Activated T-helper 2 cell treated with anti-CD3 and anti-CD28 coated beads, Interferon-gamma antibody, Interleukin-2, Interleukin-4, amounts not matched to agents 10 μg/mL and 5 μg/mL and 100 μg/mL, durations not matched to agents 14 hours and 24 hours and 36 hours (primary cell): ENCODE data around the gene DENND4A. TPM values are rescaled to one million over a fixed set of nuclear protein-coding genes. Genes with fewer than 3 reads are reported as not detected.
A peak's percentile ranks its signal among the peaks of the same experiment; 100 is the strongest.
"Not testable (repeated sequence)": the region's sequence is repeated elsewhere in the genome, so short reads cannot be mapped to it uniquely, and the experiment has no call there.

Experiments
- DNase-seq: peaks from one replicate; pipeline ENCODE4 v3.0.0; 2021; ENCODE audit warnings: low spot score
- H3K27ac Mint-ChIP-seq: one replicate; pipeline ENCODE4 v1.8.0; 2021; ENCODE audit warnings: mixed read lengths
- H3K27me3 Mint-ChIP-seq: one replicate; pipeline ENCODE4 v1.8.0; 2021; ENCODE audit warnings: low read depth, mixed read lengths
- H3K36me3 Mint-ChIP-seq: one replicate; pipeline ENCODE4 v1.8.0; 2021; ENCODE audit warnings: low read depth, mixed read lengths
- H3K4me1 Mint-ChIP-seq: one replicate; pipeline ENCODE4 v1.8.0; 2021; ENCODE audit warnings: low read depth, mixed read lengths
- H3K4me3 Mint-ChIP-seq: one replicate; pipeline ENCODE4 v1.8.0; 2021; ENCODE audit warnings: low read depth, mild to moderate bottlenecking, moderate library complexity, mixed read lengths
- H3K9me3 Mint-ChIP-seq: one replicate; pipeline ENCODE4 v1.8.0; 2021; ENCODE audit warnings: mixed read lengths
- intact Hi-C: fragments of 100-400 bp; cut with micrococcal nuclease; formaldehyde crosslinking; loops from one replicate; pipeline ENCODE4 v1.15.1; 2023
- total RNA-seq: library from RNA; stranded (reverse); gene quantifications from 2 replicates; pipeline ENCODE4 v1.2.3, GENCODE V29; 2022

DENND4A gene
- total RNA-seq, 1 donor from 2014 or later = 62.3 TPM

- no peak for DNase-seq
- peaks cover 19% of the 10 kb centered on the region for H3K36me3 Mint-ChIP-seq
- peak overlapping the region; percentile 99 for H3K27ac Mint-ChIP-seq
- intact Hi-C loops = loop anchor here (1.0 to 2.0 kb wide), 4 partner anchors 14 to 96 kb away; no protein-coding TSS in a partner anchor
- no peaks in the 10 kb centered on the region for H3K27me3 Mint-ChIP-seq
- peak overlapping the region; percentile 87 for H3K4me3 Mint-ChIP-seq
- peaks cover 58% of the 10 kb centered on the region for H3K4me1 Mint-ChIP-seq
- no peaks in the 10 kb centered on the region for H3K9me3 Mint-ChIP-seq
Measured at GRCh38 chr15:65791335-65792137, 557 bp downstream of the DENND4A start.

- peak overlapping the region; percentile 83 for H3K27ac Mint-ChIP-seq
- no peaks in the 10 kb centered on the region for H3K27me3 Mint-ChIP-seq
- intact Hi-C loops = loop anchor here (1.0 kb wide), 1 partner anchor 96 kb away; no protein-coding TSS in a partner anchor
- peak overlapping the region; percentile 87 for H3K4me3 Mint-ChIP-seq
- H3K9me3 Mint-ChIP-seq = no peaks in the 10 kb centered on the region
- DNase-seq = no peak
- H3K4me1 Mint-ChIP-seq = peaks cover 51% of the 10 kb centered on the region
- peaks cover 19% of the 10 kb centered on the region for H3K36me3 Mint-ChIP-seq
Measured at GRCh38 chr15:65790694-65791334, 1.3 kb downstream of the DENND4A start.

DNA sequence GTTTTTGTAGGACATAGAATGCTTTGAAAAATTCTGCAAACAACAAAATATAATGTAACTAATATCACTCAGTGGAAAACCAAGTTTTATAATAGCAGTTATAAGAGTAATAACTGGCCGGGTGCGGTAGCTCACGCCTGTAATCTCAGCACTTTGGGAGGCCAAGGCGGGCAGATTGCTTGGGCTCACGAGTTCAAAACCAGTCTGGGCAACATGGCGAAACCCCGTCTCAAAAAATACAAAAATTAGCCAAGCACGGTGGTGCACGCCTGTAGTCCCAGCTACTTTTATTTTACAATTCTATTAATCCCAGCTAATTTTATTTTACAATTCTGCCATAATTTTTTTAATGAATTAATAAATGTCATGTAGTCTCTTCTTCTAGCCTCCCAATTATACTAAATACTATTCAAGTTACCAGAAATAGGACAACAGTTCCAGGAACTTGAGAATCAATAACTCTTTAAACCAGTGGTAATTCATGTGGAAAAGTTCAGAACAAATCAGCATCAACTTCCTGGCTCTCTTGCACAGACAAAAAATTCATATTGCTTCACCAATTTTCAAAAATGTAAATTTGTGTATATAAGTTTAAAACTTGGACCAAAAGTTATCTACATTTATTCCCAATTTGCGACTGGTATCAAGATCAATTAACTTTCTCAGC lies 2.2 kb downstream of the DENND4A start:
- H3K4me1 Mint-ChIP-seq = peaks cover 46% of the 10 kb centered on the region
- no peak overlapping the region for H3K27ac Mint-ChIP-seq
- intact Hi-C loops = no loop called here
- no peaks in the 10 kb centered on the region for H3K27me3 Mint-ChIP-seq
- H3K4me3 Mint-ChIP-seq = peak overlapping the region; percentile 87
- H3K9me3 Mint-ChIP-seq = no peaks in the 10 kb centered on the region
- DNase-seq = no peak
- peaks cover 19% of the 10 kb centered on the region for H3K36me3 Mint-ChIP-seq

DNA sequence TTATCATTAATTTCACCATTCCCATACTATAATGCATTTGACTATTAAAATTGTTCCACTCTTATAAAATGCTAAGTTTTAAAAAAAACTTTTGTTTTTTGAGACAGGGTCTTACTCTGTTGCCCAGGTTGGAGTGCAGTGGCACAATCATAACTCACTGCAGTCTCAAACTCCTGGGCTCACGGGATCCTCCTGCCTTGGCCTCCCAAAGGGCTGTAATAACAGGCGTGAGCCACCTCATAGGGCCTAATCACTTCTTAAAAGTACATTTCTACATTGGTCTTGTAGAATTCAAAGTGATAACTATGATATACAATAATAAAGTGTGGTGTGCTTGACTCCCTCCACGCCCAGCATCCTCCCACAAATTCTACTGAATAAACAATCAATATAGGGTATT lies 3.0 kb downstream of the DENND4A start:
- Mint-ChIP-seq H3K4me1 (peaks cover 38% of the 10 kb centered on the region), H3K27ac (no peak overlapping the region), H3K36me3 (peaks cover 19% of the 10 kb centered on the region), H3K4me3 (peak overlapping the region; percentile 87), H3K9me3 (no peaks in the 10 kb centered on the region), H3K27me3 (no peaks in the 10 kb centered on the region)
- DNase-seq = no peak
- intact Hi-C loops = no loop called here

GRCh38 chr15:65787260-65787659 lies 4.8 kb downstream of the DENND4A start:
- intact Hi-C loops = no loop called here
- peak overlapping the region; percentile 56 for H3K4me3 Mint-ChIP-seq
- no peaks in the 10 kb centered on the region for H3K27me3 Mint-ChIP-seq
- peak overlapping the region; percentile 70 for H3K27ac Mint-ChIP-seq
- peaks cover 36% of the 10 kb centered on the region for H3K4me1 Mint-ChIP-seq
- peaks cover 26% of the 10 kb centered on the region for H3K36me3 Mint-ChIP-seq
- DNase-seq = no peak
- no peaks in the 10 kb centered on the region for H3K9me3 Mint-ChIP-seq

DNA sequence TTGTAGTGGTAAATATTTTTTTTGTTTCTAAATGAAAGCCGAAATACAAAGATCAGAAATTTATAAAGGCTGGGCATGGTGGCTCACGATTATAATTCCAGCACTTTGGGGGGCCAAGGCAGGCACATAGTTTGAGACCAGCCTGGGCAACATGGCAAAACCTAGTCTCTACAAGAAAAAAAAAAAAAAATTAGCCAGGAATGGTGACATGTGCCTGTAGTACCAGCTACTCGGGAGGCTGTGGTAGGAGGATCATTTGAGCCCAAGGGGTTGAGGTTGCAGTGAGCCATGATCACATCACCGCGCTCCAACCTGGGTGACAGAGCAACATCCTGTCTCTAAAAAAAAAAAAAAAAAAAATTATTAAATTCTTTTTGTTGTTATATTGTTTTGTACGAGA lies 6.9 kb downstream of the DENND4A start:
- Mint-ChIP-seq H3K27ac (no peak overlapping the region), H3K36me3 (peaks cover 26% of the 10 kb centered on the region), H3K4me3 (no peak overlapping the region), H3K4me1 (peaks cover 35% of the 10 kb centered on the region), H3K9me3 (no peaks in the 10 kb centered on the region), H3K27me3 (no peaks in the 10 kb centered on the region)
- intact Hi-C loops = no loop called here
- DNase-seq = no peak

- intact Hi-C loops = no loop called here
- H3K4me3 Mint-ChIP-seq = no peak overlapping the region
Measured at GRCh38 chr15:65783872-65784271, 8.2 kb downstream of the DENND4A start.

DNA sequence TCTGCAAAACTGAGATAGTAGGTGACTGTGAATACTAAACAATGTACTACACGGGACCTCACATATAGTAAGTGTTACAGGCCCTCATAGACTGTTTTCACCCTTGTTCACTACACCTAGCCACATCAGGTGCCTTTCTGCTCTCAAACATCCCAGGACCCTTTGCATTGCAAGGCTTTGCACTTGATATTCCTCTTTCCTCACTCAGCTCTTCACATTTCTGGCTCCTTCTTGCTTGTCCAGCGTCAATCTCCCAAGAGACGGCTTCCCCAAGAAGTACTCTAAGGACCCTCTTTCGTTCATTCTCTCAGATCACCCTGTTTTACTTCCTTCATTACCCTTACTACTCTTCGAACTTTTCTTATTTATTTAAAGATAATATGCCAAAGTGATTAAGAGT lies 10.0 kb downstream of the DENND4A start:
- no peaks in the 10 kb centered on the region for H3K9me3 Mint-ChIP-seq
- H3K4me1 Mint-ChIP-seq = peaks cover 17% of the 10 kb centered on the region
- no peak overlapping the region for H3K4me3 Mint-ChIP-seq
- peaks cover 11% of the 10 kb centered on the region for H3K36me3 Mint-ChIP-seq
- no peak for DNase-seq
- intact Hi-C loops = no loop called here
- no peaks in the 10 kb centered on the region for H3K27me3 Mint-ChIP-seq
- H3K27ac Mint-ChIP-seq = no peak overlapping the region

More at GRCh38 chr15:65783872-65784271, 8.2 kb downstream of the DENND4A start:
- DNase-seq = no peak
- Mint-ChIP-seq H3K36me3 (peaks cover 20% of the 10 kb centered on the region), H3K9me3 (no peaks in the 10 kb centered on the region), H3K4me1 (peaks cover 23% of the 10 kb centered on the region), H3K27ac (no peak overlapping the region), H3K27me3 (no peaks in the 10 kb centered on the region)

GRCh38 chr15:65778701-65779100 lies 13.4 kb downstream of the DENND4A start:
- H3K4me1 Mint-ChIP-seq = peaks cover 17% of the 10 kb centered on the region
- intact Hi-C loops, H3K4me3 Mint-ChIP-seq, DNase-seq, H3K27ac Mint-ChIP-seq, H3K27me3 Mint-ChIP-seq, H3K9me3 Mint-ChIP-seq: not testable (repeated sequence)
- H3K36me3 Mint-ChIP-seq = peaks cover 16% of the 10 kb centered on the region

DNA sequence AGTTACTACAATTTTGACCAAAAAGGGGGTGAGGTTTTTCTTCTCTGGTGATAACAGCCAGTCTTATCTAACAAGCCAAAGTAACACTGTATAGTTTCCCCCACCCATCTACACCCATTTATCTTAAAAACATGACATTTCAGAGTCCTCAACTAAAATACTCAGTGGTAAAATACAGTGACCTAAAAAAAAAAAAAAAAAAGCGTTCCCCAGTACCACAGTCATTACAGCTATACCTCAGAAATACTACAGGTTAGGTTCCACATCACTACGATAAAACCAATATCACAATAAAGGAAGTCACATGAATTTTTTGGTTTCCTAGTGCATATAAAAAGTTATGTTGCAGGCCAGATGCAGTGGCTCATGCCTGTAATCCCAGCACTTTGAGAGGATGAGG lies 13.8 kb downstream of the DENND4A start:
- Mint-ChIP-seq H3K27me3 (no peaks in the 10 kb centered on the region), H3K36me3 (peaks cover 17% of the 10 kb centered on the region), H3K4me1 (peaks cover 21% of the 10 kb centered on the region), H3K4me3 (no peak overlapping the region), H3K9me3 (no peaks in the 10 kb centered on the region), H3K27ac (peak overlapping the region; percentile 56)
- DNase-seq = no peak
- intact Hi-C loops = no loop called here

- H3K9me3 Mint-ChIP-seq = no peaks in the 10 kb centered on the region
- no peak overlapping the region for H3K4me3 Mint-ChIP-seq
- no peaks in the 10 kb centered on the region for H3K27me3 Mint-ChIP-seq
- intact Hi-C loops = no loop called here
- peaks cover 22% of the 10 kb centered on the region for H3K4me1 Mint-ChIP-seq
- no peak overlapping the region for H3K27ac Mint-ChIP-seq
- peaks cover 22% of the 10 kb centered on the region for H3K36me3 Mint-ChIP-seq
- DNase-seq = no peak
Measured at GRCh38 chr15:65777843-65778242, 14.2 kb downstream of the DENND4A start.

DNA sequence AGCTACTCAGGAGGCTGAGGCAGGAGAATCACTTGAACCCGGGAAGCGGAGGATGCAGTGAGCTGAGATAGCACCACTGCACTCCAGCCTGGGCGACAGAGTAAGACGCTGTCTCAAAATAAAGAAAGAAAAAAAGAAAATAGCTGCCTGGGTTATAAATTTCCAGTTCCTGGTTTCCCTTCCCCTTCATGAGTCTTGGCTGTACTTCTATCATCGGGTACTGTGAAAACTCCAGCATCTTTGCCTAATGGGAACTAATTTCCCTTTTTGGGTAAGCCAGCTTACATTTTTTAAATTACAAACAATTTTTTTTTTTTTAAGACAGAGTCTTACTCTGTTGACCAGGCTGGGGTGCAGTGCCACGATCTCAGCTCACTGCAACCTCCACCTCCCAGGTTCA lies 15.0 kb downstream of the DENND4A start:
- H3K27ac Mint-ChIP-seq = no peak overlapping the region
- H3K4me1 Mint-ChIP-seq = peaks cover 21% of the 10 kb centered on the region
- H3K36me3 Mint-ChIP-seq = peaks cover 27% of the 10 kb centered on the region
- no peak for DNase-seq
- H3K4me3 Mint-ChIP-seq = no peak overlapping the region
- H3K9me3 Mint-ChIP-seq = no peaks in the 10 kb centered on the region
- intact Hi-C loops = no loop called here
- no peaks in the 10 kb centered on the region for H3K27me3 Mint-ChIP-seq
